Measurements from ENCODE around the gene PTPRU.

DNA sequence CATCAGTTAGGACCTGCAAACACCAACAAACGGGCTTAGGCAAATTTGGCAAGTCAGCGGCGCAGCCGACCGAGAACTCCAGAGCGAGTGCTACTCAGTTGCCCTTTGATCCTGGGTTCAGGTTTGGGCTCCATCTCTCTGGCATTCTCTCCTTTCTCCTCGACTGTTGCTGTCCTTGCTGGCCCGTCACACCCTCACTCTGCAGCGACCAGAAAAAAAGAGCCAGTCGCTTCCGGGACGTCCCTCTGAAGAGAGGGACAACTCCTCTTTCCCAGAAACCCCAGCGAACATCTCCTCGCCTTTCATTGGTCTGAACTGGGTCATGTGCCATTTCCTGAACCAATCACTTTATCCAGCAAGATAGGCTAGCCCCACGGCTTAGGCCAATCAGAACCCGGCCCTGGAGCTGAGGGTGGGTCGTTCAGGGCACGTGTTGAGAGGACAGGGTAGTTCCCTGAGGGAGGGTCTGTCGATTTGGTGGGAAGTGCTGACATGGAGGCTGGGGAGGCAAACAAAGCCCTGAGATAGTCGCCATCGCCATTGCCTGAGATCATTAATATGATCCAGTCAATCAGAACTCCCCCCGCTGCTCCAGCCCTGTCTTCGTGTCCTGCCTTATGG, 113.7 kb downstream of the PTPRU start:
- TF ChIP-seq, protein P1, sequence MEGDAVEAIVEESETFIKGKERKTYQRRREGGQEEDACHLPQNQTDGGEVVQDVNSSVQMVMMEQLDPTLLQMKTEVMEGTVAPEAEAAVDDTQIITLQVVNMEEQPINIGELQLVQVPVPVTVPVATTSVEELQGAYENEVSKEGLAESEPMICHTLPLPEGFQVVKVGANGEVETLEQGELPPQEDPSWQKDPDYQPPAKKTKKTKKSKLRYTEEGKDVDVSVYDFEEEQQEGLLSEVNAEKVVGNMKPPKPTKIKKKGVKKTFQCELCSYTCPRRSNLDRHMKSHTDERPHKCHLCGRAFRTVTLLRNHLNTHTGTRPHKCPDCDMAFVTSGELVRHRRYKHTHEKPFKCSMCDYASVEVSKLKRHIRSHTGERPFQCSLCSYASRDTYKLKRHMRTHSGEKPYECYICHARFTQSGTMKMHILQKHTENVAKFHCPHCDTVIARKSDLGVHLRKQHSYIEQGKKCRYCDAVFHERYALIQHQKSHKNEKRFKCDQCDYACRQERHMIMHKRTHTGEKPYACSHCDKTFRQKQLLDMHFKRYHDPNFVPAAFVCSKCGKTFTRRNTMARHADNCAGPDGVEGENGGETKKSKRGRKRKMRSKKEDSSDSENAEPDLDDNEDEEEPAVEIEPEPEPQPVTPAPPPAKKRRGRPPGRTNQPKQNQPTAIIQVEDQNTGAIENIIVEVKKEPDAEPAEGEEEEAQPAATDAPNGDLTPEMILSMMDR (IDR thresholded peaks at IDR 0.05; ENCODE audit: insufficient read depth, low read length, poor library complexity, severe bottlenecking): no peak
- TF ChIP-seq EZH2phosphoT487 (conservative IDR thresholded peaks at IDR 0.05; ENCODE audit: low read length): no peak
